ENCODE data around the gene SLC38A3. TPM values are rescaled to one million over a fixed set of nuclear protein-coding genes. Genes with fewer than 3 reads are reported as not detected.

The SLC38A3 gene
- under 1 TPM in 1 of 2 donors, not detected in 1; 0.28 TPM for total RNA-seq

DNA sequence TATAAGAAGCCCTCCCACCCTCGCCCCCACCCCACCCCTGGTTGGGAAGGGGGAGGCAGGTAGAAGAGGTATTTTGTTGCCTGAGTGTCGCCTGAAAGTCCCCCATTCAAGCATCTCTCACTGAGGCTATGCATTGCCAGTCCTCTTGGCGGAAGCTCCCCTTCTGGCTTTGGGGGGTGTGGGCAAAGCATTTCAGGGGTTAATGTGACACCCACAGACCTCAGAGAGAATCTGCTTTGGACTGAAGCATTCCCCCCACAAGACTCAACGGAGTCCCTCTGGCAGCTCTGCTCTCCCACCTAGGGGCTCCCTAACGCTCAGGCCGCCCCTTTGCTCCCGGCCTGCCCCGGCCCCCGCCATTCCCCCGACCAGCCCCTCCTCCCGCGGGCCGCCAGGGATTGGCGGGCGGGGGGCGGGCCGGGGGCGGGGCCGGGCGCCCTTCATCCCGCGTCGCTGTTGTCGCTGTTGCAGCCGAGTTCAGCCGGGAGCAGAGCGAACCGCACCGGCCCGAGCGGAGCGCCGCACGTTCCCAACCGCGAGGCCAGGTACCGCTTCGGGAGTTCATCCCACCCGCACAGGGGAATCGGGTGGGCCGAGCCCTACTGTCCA, at the start of gene SLC38A3:
SLC38A3 (plus strand) TSS at position 468 of the 609 bp plus-strand sequence. CDS start 8,929 bp downstream, outside the sequence.
- H3K27me3 ChIP-seq (replicated peaks; ENCODE audit: insufficient read depth): no peaks in the 10 kb centered on the region
- H3K9me3 ChIP-seq: no peaks in the 10 kb centered on the region
- H3K4me1 ChIP-seq (ENCODE audit: control insufficient read depth in 1 of 2, low read depth in 2 of 2): peaks cover 4 to 14% of the 10 kb centered on the region in 2 donors
- DNase-seq (ENCODE audit: low spot score) (no peak), ATAC-seq (ENCODE audit: insufficient number of reproducible peaks, low FRiP score, low read depth) (no peak)
- no peak for TF ChIP-seq CTCF (IDR thresholded peaks at IDR 0.05)
- no peaks in the 10 kb centered on the region for H3K36me3 ChIP-seq
- no peak within 1 kb of the TSS for H3K27ac ChIP-seq
- H3K4me3 ChIP-seq: peak within 1 kb of the TSS; percentile 73

DNA sequence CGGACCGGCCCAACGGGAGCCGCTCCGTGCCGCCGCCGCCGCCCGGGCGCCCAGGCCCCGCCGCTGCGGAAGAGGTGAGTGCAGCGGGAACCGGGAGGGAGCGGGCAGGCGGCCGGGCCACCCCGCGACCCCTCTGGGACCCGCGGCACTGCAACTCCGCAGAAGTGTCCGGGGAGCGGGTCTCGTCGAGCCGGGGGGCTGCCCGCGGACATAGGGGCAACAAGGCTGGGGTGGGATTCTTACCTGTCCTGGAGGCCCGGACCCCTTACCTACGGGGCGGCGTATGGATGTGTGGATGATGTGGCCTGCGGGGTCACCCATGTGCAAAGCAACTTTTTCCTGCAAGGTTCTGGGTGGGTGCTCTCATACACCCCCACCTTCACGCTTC, 49.6 kb upstream of the SLC38A3 start:
- H3K4me1 ChIP-seq (ENCODE audit: control insufficient read depth in 1 of 2, low read depth in 2 of 2): peaks cover 12 to 74% of the 10 kb centered on the region in 2 donors
- peak overlapping the region; percentile 69 for H3K4me3 ChIP-seq
- DNase-seq (ENCODE audit: low spot score): no peak
- no peak for ATAC-seq (ENCODE audit: insufficient number of reproducible peaks, low FRiP score, low read depth)
- H3K36me3 ChIP-seq: no peaks in the 10 kb centered on the region
- H3K27ac ChIP-seq: no peak overlapping the region
- TF ChIP-seq CTCF (IDR thresholded peaks at IDR 0.05): no peak
- no peaks in the 10 kb centered on the region for H3K27me3 ChIP-seq (replicated peaks; ENCODE audit: insufficient read depth)
- H3K9me3 ChIP-seq: no peaks in the 10 kb centered on the region

GRCh38 chr3:50155891-50156290, 49.2 kb upstream of the SLC38A3 start:
- H3K27ac ChIP-seq: no peak overlapping the region
- H3K27me3 ChIP-seq (replicated peaks; ENCODE audit: insufficient read depth): no peaks in the 10 kb centered on the region
- ATAC-seq (ENCODE audit: insufficient number of reproducible peaks, low FRiP score, low read depth) (no peak), DNase-seq (ENCODE audit: low spot score) (no peak)
- H3K36me3 ChIP-seq: no peaks in the 10 kb centered on the region
- TF ChIP-seq CTCF (IDR thresholded peaks at IDR 0.05): no peak
- H3K4me3 ChIP-seq: peak overlapping the region; percentile 69
- H3K9me3 ChIP-seq: no peaks in the 10 kb centered on the region
- peaks cover 12 to 74% of the 10 kb centered on the region in 2 donors for H3K4me1 ChIP-seq (ENCODE audit: control insufficient read depth in 1 of 2, low read depth in 2 of 2)

DNA sequence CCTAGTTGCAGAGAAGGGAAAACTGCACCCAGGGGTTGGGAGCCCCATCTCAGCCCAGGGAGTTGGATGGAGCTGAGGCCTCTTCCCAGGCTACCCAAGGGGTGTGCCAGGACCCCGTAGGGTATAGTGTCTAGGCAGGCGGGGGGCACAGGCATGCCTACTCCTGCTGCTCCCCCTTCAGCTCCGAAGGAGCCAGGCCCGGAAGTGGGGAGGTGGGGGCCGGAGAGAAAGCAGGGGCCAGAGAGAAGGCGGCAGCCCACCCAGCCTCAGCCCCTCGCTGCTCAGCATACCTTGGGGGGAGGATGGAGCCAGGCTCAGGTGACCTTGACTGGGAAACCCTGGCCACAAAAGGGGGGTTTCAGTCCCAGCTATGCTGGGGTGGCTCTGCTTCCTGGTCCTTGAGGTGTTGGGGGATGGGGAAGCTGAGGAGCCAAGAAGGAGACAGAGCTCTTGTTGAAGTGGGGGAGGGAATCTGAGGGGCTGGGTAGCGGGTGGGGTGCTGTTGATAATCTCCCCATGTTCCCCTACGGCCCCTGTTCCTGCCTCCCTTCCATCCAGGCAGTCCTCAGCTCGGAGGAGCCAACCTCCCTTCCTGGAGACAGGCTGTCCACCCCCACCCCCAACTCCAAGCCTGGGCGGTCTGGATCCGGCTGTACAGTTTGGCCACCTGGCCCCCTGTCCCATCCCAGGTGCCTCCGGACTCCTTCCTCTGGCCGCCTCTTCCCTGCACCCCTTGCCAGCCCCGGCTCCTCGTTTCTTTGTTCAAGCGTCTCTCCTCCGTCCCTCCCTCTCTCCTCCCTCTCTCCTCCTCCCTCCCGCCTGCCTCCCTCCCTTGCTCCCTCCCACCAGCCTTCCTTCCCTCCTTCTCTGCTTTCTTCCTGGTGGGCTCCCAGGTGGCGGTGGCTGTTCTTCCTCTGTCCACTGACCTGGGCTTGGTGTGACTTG, 48.2 kb upstream of the SLC38A3 start:
- peak overlapping the region; percentile 64 to 72 for H3K27ac ChIP-seq
- H3K27me3 ChIP-seq (replicated peaks; ENCODE audit: insufficient read depth): no peaks in the 10 kb centered on the region

More for the DNA sequence above, 48.2 kb upstream of the SLC38A3 start:
- H3K4me3 ChIP-seq: peak overlapping the region; percentile 69
- no peaks in the 10 kb centered on the region for H3K9me3 ChIP-seq
- no peak for TF ChIP-seq CTCF (IDR thresholded peaks at IDR 0.05)
- peaks cover 16 to 70% of the 10 kb centered on the region in 2 donors for H3K4me1 ChIP-seq (ENCODE audit: control insufficient read depth in 1 of 2, low read depth in 2 of 2)
- no peaks in the 10 kb centered on the region for H3K36me3 ChIP-seq
- ATAC-seq (ENCODE audit: insufficient number of reproducible peaks, low FRiP score, low read depth) (no peak), DNase-seq (ENCODE audit: low spot score) (no peak)

Data from thoracic aorta (tissue), 2 donors.